Inflammatory macrophage (primary cell): Measurements from ENCODE around the gene MN1.

Source experiments
- DNase-seq, 2 donors: peaks; one replicate each; pipeline ENCODE4 v3.0.0-alpha.2; 2020 to 2022

MN1 gene

DNA sequence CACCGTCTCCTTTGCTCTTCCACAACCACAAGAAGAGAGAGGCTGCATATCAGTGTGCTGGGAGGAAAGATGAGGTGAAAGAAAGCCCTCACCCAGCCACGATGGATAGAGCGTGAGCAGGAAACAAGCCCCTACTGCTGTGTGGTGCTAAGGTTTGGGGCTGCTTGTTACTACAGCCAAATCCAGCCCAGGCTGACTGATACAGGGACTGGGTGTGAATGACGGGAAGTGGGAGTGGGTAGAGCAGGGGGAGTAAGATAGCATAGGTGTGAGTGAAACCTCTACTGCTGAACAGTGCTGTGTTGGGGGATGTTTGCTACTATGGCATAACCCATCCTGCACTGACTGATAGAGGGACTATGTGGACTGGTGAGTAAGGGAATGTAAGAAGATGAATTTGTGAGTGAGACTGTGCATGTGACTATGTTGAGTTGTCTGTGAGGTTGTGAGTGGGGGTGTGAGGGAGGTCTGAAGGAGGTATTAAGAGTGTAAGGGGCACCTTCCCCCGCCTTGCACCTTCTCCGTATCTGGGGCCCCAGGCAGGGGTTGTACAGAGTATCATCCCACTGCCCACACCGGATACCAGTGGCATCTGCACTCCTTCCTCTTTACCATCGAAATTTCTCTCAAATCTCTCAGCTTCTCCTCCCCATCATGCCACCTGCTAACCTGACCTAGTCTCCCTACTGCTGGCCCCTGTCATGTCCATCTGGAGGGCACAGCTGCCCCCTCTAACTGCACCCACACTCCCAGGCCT lies 91.5 kb downstream of the MN1 start:
- DNase-seq = no peak

- no peak for DNase-seq
Observed at GRCh38 chr22:27706489-27706888, 95.1 kb downstream of the MN1 start.

- no peak for DNase-seq
Observed at GRCh38 chr22:27705408-27706080, 96.0 kb downstream of the MN1 start.

- DNase-seq = no peak
Observed at GRCh38 chr22:27704581-27704980, 97.0 kb downstream of the MN1 start.

DNA sequence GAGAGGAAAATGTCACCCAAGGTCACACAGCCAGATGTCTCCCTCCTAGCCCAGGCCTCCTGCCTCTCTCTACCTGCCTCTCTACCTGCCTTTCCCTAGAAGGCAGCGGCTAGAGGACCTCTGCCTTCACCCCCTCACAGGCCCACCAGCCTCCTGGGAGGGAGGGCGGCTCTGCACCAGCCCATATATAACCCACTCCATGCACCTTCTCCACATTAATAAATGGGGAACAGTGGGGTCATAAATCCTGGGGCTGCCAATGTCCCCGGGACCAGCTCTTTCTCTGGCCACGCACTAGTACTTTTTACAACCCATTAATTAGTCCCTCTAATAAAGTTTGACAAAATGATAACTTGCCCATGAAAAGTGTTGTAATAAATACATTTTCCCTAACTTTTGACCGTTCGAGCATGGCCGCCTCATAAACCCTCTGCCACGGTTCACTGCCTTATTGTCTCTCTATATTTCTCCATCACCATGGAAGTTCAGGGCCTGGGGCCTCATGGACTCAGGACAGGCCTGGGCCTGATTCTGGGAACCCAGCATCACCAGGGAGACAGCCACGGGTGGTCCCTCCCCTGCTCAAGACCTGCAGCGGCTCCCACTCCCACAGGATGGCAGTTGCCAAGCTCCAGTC lies 102.1 kb downstream of the MN1 start:
- no peak for DNase-seq

GRCh38 chr22:27698813-27699212 lies 102.7 kb downstream of the MN1 start:
- no peak for DNase-seq
